GM18507 (cell line): ENCODE results near the gene KCNH5.

Experiments
- DNase-seq: peaks from one replicate; pipeline ENCODE4 v3.0.0; 2011; ENCODE audit warnings: low read depth; ENCODE audit not compliant: insufficient read length; ENCODE audit errors: extremely low spot score
- FAIRE-seq: peaks from 2 replicates; lab custom pipeline; 2011; peaks lifted over from hg19 to GRCh38; lab: Jason Lieb, UNC

Gene KCNH5

GRCh38 chr14:63045234-63045611 is at the start of gene KCNH5:
KCNH5 (minus strand) TSS chr14:63045458; CDS start chr14:63045186, 272 bp downstream.
- FAIRE-seq: no peak
- DNase-seq: no peak

GRCh38 chr14:63091394-63091996 is 46.2 kb upstream of the KCNH5 start:
- DNase-seq (no peak), FAIRE-seq (no peak)

DNA sequence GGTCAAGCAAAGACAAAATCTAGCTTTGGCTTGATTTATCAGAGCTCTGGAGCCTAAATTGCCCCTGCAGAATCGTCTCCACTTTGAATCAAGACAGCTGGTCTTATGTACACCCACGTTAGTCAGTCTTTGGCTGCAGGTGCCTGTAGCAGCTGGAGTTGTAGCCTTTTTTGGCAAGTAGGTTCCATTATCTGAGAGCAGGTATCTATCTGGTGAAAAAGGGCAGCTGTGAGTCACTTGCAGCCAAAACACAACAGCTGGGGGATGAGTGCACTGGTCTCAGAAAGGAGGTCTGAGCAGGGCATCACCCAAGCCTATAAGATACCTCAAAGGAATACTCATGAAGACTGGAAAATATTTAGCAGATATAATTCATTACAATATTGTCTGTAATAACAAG is 43.6 kb upstream of the KCNH5 start:
- FAIRE-seq (no peak), DNase-seq (no peak)

GRCh38 chr14:63078569-63078968 is 33.3 kb upstream of the KCNH5 start:
- DNase-seq (no peak), FAIRE-seq (no peak)

GRCh38 chr14:63076488-63076887 is 31.2 kb upstream of the KCNH5 start:
- DNase-seq (no peak), FAIRE-seq (no peak)

GRCh38 chr14:63055631-63056030 is 10.4 kb upstream of the KCNH5 start:
- no peak for FAIRE-seq

DNA sequence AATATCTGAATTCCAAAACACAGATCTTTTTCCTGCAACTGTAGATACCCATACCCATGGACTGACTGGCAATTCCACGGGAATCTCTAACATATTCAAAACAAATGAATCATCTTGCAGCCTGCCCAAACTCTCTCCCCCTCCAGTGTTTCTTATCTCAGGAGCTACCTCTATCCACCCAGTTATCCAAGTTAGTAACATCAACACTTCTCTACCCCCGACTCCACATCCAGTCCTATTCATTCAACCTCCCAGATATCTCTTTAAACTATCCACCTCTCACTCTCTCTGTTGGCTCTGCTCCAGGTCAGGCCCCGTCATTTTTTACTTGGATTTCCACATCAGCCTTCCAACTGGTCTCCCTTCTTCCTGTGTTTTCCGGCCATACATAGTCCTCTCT is 6.7 kb upstream of the KCNH5 start:
- FAIRE-seq: no peak
- no peak for DNase-seq

More at GRCh38 chr14:63055631-63056030, 10.4 kb upstream of the KCNH5 start:
- no peak for DNase-seq

GRCh38 chr14:63051301-63051700 is 6.0 kb upstream of the KCNH5 start:
- FAIRE-seq (no peak), DNase-seq (no peak)

DNA sequence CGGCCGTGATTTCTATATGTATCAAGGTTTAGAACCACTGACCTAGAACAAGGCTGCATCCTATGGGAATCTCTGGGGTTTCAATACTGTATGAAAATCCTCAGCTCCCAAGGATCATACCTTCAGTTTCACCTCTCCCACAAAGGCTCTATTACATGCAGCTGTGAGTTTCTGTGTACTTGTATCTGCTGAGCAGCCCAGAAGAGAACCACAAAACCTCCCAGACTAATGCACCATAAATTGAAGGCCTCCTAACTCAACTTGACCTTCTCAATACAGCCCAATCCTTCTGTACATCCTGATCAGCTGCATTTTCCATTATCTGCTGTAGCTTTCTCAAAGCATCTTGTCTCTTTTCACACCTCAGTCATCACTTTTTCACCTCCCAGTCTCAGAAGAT is 5.4 kb upstream of the KCNH5 start:
- no peak for FAIRE-seq
- no peak for DNase-seq

- FAIRE-seq (no peak), DNase-seq (no peak)
These were observed 1.3 kb upstream of the KCNH5 start for GRCh38 chr14:63046339-63047268.

- no peak for DNase-seq
These were observed 508 bp upstream of the KCNH5 start for GRCh38 chr14:63045612-63046320.

GRCh38 chr14:63039866-63040265 is 5.4 kb downstream of the KCNH5 start:
- no peak for FAIRE-seq
- DNase-seq: no peak

More at GRCh38 chr14:63045612-63046320, 508 bp upstream of the KCNH5 start:
- FAIRE-seq: no peak

DNA sequence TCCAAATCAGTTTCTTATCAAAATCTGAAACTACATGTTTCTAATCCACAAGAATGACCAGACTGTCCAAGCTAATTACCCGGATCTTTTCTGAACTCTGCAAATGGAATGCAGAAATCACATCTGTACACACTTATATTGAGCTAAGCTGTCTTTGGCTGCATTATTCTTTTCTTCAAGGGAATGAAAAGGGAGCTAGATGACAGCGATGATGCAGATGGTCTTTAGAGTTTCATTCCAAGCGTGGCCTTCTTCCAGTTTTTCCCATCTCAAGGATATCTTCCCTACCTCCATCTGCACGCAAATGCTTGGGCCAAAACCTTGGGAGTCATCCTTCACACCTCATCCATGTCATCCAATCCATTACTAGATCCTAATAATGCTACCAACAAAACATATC is 12.6 kb downstream of the KCNH5 start:
- DNase-seq: no peak
- FAIRE-seq: no peak

GRCh38 chr14:63032076-63032475 is 13.2 kb downstream of the KCNH5 start:
- FAIRE-seq (no peak), DNase-seq (no peak)

DNA sequence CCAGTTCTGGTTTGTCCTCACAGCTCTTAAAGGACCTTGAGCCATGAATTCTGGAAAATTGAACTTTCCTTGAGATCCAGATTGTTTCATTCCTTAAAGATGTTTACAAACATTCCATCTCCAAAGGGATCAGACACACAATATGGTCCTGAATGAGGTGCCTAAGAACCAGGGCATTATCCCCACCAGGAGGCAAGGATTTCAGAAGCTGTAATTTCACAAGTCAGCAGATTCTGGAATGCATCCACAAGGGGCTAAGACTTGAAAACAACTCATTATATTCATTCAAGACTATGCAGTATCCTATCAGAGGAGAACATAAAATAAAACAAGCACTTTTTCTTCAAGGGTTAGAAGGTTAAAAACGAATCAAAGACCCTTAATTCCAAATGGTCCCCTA is 15.1 kb downstream of the KCNH5 start:
- no peak for FAIRE-seq

GRCh38 chr14:63027719-63028118 is 17.5 kb downstream of the KCNH5 start:
- FAIRE-seq (no peak), DNase-seq (no peak)

More for the DNA sequence above, 15.1 kb downstream of the KCNH5 start:
- no peak for DNase-seq

DNA sequence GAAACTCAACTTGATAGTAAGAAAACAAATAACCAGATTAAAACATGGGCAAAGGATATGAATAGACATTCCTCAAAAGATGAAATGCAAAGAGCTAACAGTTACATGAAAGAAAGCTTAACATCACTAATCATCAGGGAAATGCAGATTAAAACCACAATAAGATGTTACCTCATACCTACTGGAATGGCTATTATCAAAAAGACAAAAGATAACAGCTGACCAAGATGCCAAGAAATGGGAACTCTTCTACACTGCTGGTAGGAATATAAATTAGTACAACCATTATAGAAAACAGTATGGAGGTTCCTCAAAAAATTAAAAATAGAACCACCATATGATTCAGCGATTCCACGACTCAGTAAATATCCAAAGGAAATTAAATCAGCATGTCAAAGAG is 18.8 kb downstream of the KCNH5 start:
- DNase-seq (no peak), FAIRE-seq (no peak)

- FAIRE-seq (no peak), DNase-seq (no peak)
These were observed 30.6 kb downstream of the KCNH5 start for GRCh38 chr14:63014621-63015020.

DNA sequence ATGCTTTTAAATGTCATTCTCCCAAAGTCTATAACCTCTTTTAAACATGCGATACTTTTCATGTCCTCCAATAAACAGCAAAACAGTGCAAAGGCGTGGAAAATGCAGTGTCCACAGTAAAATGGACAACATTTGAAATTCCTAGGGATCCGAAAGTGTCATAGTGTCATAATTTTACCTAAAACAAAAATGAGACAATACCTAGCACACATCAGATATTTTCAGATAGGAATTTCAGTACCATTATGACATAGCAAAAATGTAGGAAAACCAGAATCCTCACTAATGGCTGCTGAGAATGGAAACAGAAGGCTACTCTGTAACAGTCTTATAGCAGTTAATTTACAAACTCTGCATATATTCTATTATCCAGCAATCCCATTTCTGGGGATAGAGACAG is 33.1 kb downstream of the KCNH5 start:
- no peak for FAIRE-seq
- DNase-seq: no peak

DNA sequence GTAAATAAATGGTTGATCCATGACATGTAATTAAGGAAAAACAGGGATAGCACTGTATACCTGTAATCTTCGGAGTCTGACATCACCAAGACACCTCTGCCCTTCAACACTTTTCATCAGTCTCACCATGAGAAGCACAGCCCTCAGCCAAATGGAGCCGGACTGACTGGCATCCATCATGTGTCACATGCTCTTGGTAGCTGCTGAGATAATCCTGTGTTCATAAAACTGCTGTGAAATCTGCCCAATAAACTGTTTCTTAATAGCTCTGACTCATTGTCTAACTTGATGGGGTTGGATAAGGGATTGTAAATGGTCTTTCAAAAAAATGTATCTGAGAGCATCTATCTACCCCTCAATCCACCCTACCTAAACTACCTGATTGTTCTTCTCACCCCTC is 33.6 kb downstream of the KCNH5 start:
- no peak for FAIRE-seq
- DNase-seq: no peak
